Measurements from ENCODE around the gene F3.

- TF ChIP-seq POLR2A (IDR thresholded peaks at IDR 0.05), result no peak
- TF ChIP-seq, protein P1, sequence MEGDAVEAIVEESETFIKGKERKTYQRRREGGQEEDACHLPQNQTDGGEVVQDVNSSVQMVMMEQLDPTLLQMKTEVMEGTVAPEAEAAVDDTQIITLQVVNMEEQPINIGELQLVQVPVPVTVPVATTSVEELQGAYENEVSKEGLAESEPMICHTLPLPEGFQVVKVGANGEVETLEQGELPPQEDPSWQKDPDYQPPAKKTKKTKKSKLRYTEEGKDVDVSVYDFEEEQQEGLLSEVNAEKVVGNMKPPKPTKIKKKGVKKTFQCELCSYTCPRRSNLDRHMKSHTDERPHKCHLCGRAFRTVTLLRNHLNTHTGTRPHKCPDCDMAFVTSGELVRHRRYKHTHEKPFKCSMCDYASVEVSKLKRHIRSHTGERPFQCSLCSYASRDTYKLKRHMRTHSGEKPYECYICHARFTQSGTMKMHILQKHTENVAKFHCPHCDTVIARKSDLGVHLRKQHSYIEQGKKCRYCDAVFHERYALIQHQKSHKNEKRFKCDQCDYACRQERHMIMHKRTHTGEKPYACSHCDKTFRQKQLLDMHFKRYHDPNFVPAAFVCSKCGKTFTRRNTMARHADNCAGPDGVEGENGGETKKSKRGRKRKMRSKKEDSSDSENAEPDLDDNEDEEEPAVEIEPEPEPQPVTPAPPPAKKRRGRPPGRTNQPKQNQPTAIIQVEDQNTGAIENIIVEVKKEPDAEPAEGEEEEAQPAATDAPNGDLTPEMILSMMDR (IDR thresholded peaks at IDR 0.05), result no peak
These were observed 12.7 kb downstream of the F3 start for GRCh38 chr1:94528826-94529225.

Measured in adrenal gland (tissue), 5 donors.